GM21786 (cell line): ENCODE data around the gene TRAP1.
"Not testable (repeated sequence)": the region's sequence is repeated elsewhere in the genome, so short reads cannot be mapped to it uniquely, and the experiment has no call there.

Source experiments
- ATAC-seq: cut with Tn5 transposase; IDR thresholded peaks from one replicate; pipeline ENCODE4 v1.9.1; 2021; ENCODE audit not compliant: unreplicated experiment

TRAP1 gene

GRCh38 chr16:3618769-3619141 is 98.6 kb downstream of the TRAP1 start:
- no peak for ATAC-seq

- no peak for ATAC-seq
These were observed 104.5 kb downstream of the TRAP1 start for GRCh38 chr16:3612510-3613466.

- ATAC-seq, result peak; percentile 83
These were observed 106.0 kb downstream of the TRAP1 start, which contains the start of gene SLX4 for GRCh38 chr16:3611146-3611975. Gene SLX4, minus strand, starts transcription at chr16:3611606. Its CDS starts 2,642 bp downstream, at chr16:3608964.

- no peak for ATAC-seq
These were observed 106.6 kb downstream of the TRAP1 start for GRCh38 chr16:3610698-3611145.

- ATAC-seq, result no peak
These were observed 107.2 kb downstream of the TRAP1 start for GRCh38 chr16:3609895-3610697.

- not testable (repeated sequence) for ATAC-seq
These were observed 108.3 kb downstream of the TRAP1 start for GRCh38 chr16:3608976-3609375.

- ATAC-seq, result no peak
These were observed 109.3 kb downstream of the TRAP1 start for GRCh38 chr16:3608069-3608468.
